Measurements from ENCODE around the gene ASAH2. TPM values are rescaled to one million over a fixed set of nuclear protein-coding genes. Genes with fewer than 3 reads are reported as not detected.

The ASAH2 gene
- total and polyA plus RNA-seq, 2 of the 13 experiments (the other 11 are each of a cell fraction or from before 2014, with no cell fraction given): 16.0 to 17.9 TPM

- TF ChIP-seq ZNF281 (CRISPR knock-in tag; IDR thresholded peaks at IDR 0.05; ENCODE audit: borderline replicate concordance) (no peak), JUN (CRISPR knock-in tag; IDR thresholded peaks at IDR 0.05) (no peak), ZNF607 (CRISPR knock-in tag; IDR thresholded peaks at IDR 0.05; ENCODE audit: borderline replicate concordance) (no peak), ZNF276 (CRISPR knock-in tag; IDR thresholded peaks at IDR 0.05; ENCODE audit: low read depth) (no peak), SMARCE1 (IDR thresholded peaks at IDR 0.05; ENCODE audit: borderline replicate concordance) (no peak), SALL2 (CRISPR knock-in tag; IDR thresholded peaks at IDR 0.05) (no peak), PHB2 (IDR thresholded peaks at IDR 0.05; ENCODE audit: partially characterized antibody) (no peak), PAX8 (CRISPR knock-in tag; IDR thresholded peaks at IDR 0.05; ENCODE audit: borderline replicate concordance) (no peak), TERF1 (CRISPR knock-in tag; IDR thresholded peaks at IDR 0.05) (no peak), ZNF83 (CRISPR knock-in tag; IDR thresholded peaks at IDR 0.05; ENCODE audit: borderline replicate concordance) (no peak), CENPX (CRISPR knock-in tag; IDR thresholded peaks at IDR 0.05) (no peak), TRIM22 (IDR thresholded peaks at IDR 0.05) (no peak), TCF7L2 (IDR thresholded peaks at IDR 0.05; ENCODE audit: low read depth, low read length) (no peak), BRD4 (CRISPR knock-in tag; IDR thresholded peaks at IDR 0.05) (no peak), SRSF9 (IDR thresholded peaks at IDR 0.05; ENCODE audit: borderline replicate concordance, insufficient read depth, low read depth, low read length, poor library complexity, severe bottlenecking) (no peak), MLLT10 (CRISPR knock-in tag; IDR thresholded peaks at IDR 0.05) (no peak), TEAD3 (CRISPR knock-in tag; optimal IDR thresholded peaks at IDR 0.05; ENCODE audit: borderline replicate concordance) (peak; percentile 73), ZNF577 (CRISPR knock-in tag; IDR thresholded peaks at IDR 0.05; ENCODE audit: borderline replicate concordance, low read depth) (no peak), CBX1 (IDR thresholded peaks at IDR 0.05; ENCODE audit: low read depth) (no peak), ZBTB7B (CRISPR knock-in tag; IDR thresholded peaks at IDR 0.05) (no peak), SMYD3 (CRISPR knock-in tag; IDR thresholded peaks at IDR 0.05) (no peak)
- TF ChIP-seq, protein P1, sequence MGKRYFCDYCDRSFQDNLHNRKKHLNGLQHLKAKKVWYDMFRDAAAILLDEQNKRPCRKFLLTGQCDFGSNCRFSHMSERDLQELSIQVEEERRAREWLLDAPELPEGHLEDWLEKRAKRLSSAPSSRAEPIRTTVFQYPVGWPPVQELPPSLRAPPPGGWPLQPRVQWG (CRISPR knock-in tag; IDR thresholded peaks at IDR 0.05; ENCODE audit: borderline replicate concordance, low read depth): no peak
These were observed 1.0 kb downstream of the ASAH2 start (continued) for GRCh38 chr10:50250096-50250854.

Measured in HepG2 (cell line).